Measurements from ENCODE around the gene RC3H2. TPM values are rescaled to one million over a fixed set of nuclear protein-coding genes. Genes with fewer than 3 reads are reported as not detected.

The RC3H2 gene
- total and polyA plus RNA-seq, 12 donors, result 7.1 to 52.2 (median 42.9) TPM

DNA sequence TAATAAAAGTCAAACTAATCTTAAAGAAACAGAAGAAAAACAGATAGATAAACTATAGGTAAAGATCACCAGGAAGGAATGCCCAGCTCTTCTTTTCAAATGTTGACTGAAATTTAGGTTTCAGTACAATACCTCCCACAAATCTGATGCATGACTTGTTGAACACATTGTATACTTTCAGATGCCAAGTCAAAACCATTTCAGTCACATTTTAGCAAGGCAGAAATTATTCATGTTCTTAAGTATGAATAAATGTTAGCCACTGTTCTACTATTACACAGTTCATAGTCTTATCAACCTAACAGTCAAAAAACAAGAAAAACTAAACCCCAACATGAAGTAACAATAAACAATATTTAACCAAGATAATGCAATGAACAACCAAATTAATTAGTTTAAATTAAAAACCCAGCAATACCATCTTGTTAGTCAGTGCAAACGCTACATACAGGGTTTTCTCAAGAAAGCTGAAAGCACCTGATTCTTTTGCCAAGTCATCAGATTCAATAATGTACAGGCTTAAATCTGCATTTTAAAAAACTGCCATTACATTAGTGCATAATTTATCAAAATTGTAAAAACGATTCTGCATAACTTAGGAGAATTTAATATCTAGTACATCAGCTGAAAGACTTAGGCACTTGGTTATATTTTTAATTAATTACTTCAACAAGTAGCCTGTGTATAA lies 56.8 kb downstream of the RC3H2 start:
- Histone ChIP-seq H3K4me3 (no peak overlapping the region), H3K27me3 (no peaks in the 10 kb centered on the region), H3K36me3 (peaks cover 0 to 77% (median 47%) of the 10 kb centered on the region in 9 donors), H3K4me1 (no peaks in the 10 kb centered on the region), H3K9me3 (no peaks in the 10 kb centered on the region), H3K27ac (no peak overlapping the region)
- ATAC-seq (no peak), DNase-seq (no peak)
- intact Hi-C loops (cut with DNase I), result no loop called here
- WGBS, 2 donors, result 87 to 91% methylated on average over 2 of the region's 2 CpGs
- TF ChIP-seq, protein P1, sequence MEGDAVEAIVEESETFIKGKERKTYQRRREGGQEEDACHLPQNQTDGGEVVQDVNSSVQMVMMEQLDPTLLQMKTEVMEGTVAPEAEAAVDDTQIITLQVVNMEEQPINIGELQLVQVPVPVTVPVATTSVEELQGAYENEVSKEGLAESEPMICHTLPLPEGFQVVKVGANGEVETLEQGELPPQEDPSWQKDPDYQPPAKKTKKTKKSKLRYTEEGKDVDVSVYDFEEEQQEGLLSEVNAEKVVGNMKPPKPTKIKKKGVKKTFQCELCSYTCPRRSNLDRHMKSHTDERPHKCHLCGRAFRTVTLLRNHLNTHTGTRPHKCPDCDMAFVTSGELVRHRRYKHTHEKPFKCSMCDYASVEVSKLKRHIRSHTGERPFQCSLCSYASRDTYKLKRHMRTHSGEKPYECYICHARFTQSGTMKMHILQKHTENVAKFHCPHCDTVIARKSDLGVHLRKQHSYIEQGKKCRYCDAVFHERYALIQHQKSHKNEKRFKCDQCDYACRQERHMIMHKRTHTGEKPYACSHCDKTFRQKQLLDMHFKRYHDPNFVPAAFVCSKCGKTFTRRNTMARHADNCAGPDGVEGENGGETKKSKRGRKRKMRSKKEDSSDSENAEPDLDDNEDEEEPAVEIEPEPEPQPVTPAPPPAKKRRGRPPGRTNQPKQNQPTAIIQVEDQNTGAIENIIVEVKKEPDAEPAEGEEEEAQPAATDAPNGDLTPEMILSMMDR (IDR thresholded peaks at IDR 0.05), result no peak

DNA sequence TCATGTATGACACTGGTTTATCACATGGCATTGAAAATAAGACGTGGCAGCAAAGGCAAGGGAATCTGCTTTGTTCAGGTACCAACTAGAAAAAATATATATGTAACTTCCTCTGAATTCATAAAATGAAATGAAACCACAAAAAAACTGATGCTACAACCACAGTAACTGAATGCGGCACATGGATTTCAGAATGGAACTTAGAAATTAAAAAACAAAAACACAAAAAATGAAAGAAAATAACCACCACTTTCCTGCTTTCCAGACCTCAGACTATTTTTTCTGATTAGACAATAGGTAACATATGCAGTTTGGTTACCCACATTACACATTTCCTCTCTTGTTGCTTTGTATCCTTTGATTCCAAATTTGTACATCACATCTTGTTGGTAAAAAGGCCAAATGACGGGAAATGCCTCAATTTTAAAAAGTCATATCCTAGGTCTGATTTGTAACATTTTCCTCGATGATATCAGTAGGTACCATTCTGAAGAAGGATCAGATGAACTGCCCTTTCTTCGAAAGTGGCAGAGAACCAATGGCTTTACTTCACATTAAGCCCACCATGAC lies 58.7 kb downstream of the RC3H2 start:
- no peaks in the 10 kb centered on the region for H3K9me3 ChIP-seq
- intact Hi-C loops (cut with DNase I), result no loop called here
- H3K4me1 ChIP-seq, result no peaks in the 10 kb centered on the region
- H3K27ac ChIP-seq, result no peak overlapping the region
- DNase-seq, result no peak
- no peak for ATAC-seq
- peaks cover 0 to 67% (median 44%) of the 10 kb centered on the region in 9 donors for H3K36me3 ChIP-seq
- WGBS, 2 donors, result 91 to 94% methylated on average over 5 of the region's 5 CpGs
- H3K27me3 ChIP-seq, result no peaks in the 10 kb centered on the region
- TF ChIP-seq, protein P1 (IDR thresholded peaks at IDR 0.05), result no peak
- no peak overlapping the region for H3K4me3 ChIP-seq

DNA sequence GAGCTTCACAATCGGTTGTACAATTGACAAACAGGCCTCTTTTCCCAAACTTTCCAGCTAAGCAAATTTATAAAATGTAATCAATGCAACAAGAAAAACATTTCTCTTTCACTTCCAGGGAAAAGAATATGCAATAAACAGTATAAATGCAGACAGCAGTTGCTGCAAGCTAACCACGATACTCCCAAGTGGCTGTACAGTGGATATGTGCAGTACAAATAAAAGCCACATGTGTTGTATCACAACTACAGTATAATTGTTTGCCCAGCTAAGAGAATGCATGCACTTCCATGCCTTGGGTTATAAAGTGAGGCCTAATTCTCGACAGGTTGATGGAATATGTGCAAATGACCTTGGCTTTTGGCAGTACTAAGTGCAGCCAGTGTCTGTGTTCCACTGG lies 60.0 kb downstream of the RC3H2 start:
- no peak for DNase-seq
- intact Hi-C loops (cut with DNase I), result no loop called here
- TF ChIP-seq, protein P1 (IDR thresholded peaks at IDR 0.05), result no peak
- Histone ChIP-seq H3K4me1 (no peaks in the 10 kb centered on the region), H3K27me3 (no peaks in the 10 kb centered on the region), H3K9me3 (no peaks in the 10 kb centered on the region), H3K36me3 (peaks cover 0 to 56% (median 33%) of the 10 kb centered on the region in 9 donors), H3K27ac (no peak overlapping the region), H3K4me3 (no peak overlapping the region)
- WGBS, 2 donors, result 93 to 94% methylated on average over 3 of the region's 3 CpGs
- ATAC-seq, result no peak

DNA sequence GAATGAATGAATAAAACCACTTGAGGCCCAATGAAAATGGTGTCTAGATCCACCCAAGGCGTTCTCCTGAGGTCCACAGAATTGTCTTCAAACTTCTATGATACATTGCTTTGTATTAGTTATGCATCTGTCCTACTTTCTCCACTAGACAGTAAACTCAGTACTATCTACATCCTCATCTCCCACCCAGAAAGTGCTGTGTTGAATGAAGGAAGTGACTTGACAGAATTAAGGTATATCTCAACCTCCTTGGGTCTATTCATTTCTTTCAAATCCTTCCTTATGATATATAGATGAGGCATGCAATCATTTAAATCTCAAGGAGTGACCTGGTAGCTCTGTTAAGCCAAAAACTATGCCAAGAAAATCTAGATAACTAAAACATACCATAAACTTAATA lies 61.0 kb downstream of the RC3H2 start:
- WGBS, 2 donors, result 97 to 98% methylated on average over 1 of the region's 1 CpG
- Histone ChIP-seq H3K27me3 (no peaks in the 10 kb centered on the region), H3K36me3 (peaks cover 0 to 46% (median 24%) of the 10 kb centered on the region in 9 donors), H3K9me3 (peaks cover 0 to 4% (median 0%) of the 10 kb centered on the region in 11 donors), H3K27ac (no peak overlapping the region), H3K4me1 (no peaks in the 10 kb centered on the region), H3K4me3 (no peak overlapping the region)
- TF ChIP-seq, protein P1 (IDR thresholded peaks at IDR 0.05), result no peak
- ATAC-seq, result no peak
- intact Hi-C loops (cut with DNase I), result no loop called here
- DNase-seq, result no peak
